RCC 7860 (cell line): ENCODE data around the gene PRRT1B.

Source experiments
- DNase-seq: peaks from one replicate; pipeline ENCODE4 v3.0.0-alpha.2; 2015; ENCODE audit warnings: low spot score
- FAIRE-seq: peaks from 2 replicates; lab custom pipeline; 2012; peaks lifted over from hg19 to GRCh38; lab: Jason Lieb, UNC

PRRT1B gene

GRCh38 chr9:131578021-131578420 lies 32.7 kb downstream of the PRRT1B start:
- no peak for DNase-seq
- no peak for FAIRE-seq

GRCh38 chr9:131578731-131579504 lies 33.6 kb downstream of the PRRT1B start:
- no peak for FAIRE-seq
- no peak for DNase-seq

- DNase-seq (no peak), FAIRE-seq (no peak)
Observed at GRCh38 chr9:131579789-131580211, 34.5 kb downstream of the PRRT1B start.

- FAIRE-seq (no peak), DNase-seq (no peak)
Observed at GRCh38 chr9:131580358-131580757, 35.0 kb downstream of the PRRT1B start.

GRCh38 chr9:131582056-131582455 lies 36.7 kb downstream of the PRRT1B start:
- DNase-seq, result no peak
- FAIRE-seq, result no peak

GRCh38 chr9:131582466-131583336 lies 37.4 kb downstream of the PRRT1B start:
- DNase-seq (no peak), FAIRE-seq (no peak)

GRCh38 chr9:131583337-131583645 lies 38.0 kb downstream of the PRRT1B start:
- DNase-seq (no peak), FAIRE-seq (no peak)

GRCh38 chr9:131583836-131584555 lies 38.7 kb downstream of the PRRT1B start:
- FAIRE-seq, result no peak
- no peak for DNase-seq

- FAIRE-seq (no peak), DNase-seq (no peak)
Observed at GRCh38 chr9:131584858-131585257, 39.5 kb downstream of the PRRT1B start.

- FAIRE-seq (no peak), DNase-seq (peak; percentile 12)
Observed at GRCh38 chr9:131585375-131585774, 40.1 kb downstream of the PRRT1B start.

- FAIRE-seq (no peak), DNase-seq (no peak)
Observed at GRCh38 chr9:131587331-131587730, 42.0 kb downstream of the PRRT1B start.

GRCh38 chr9:131587906-131588305 lies 42.6 kb downstream of the PRRT1B start:
- no peak for FAIRE-seq
- DNase-seq, result no peak

- FAIRE-seq (no peak), DNase-seq (no peak)
Observed at GRCh38 chr9:131588396-131588795, 43.1 kb downstream of the PRRT1B start.

- DNase-seq, result no peak
- FAIRE-seq, result no peak
Observed at GRCh38 chr9:131589124-131589711, 43.9 kb downstream of the PRRT1B start.

- no peak for DNase-seq
- no peak for FAIRE-seq
Observed at GRCh38 chr9:131589993-131590392, 44.7 kb downstream of the PRRT1B start.

GRCh38 chr9:131590449-131590848 lies 45.1 kb downstream of the PRRT1B start:
- FAIRE-seq, result no peak

GRCh38 chr9:131590907-131591844 lies 45.9 kb downstream of the PRRT1B start:
- FAIRE-seq (no peak), DNase-seq (peak; percentile 71)

More at GRCh38 chr9:131590449-131590848, 45.1 kb downstream of the PRRT1B start:
- DNase-seq, result no peak

GRCh38 chr9:131591845-131592208 lies 46.5 kb downstream of the PRRT1B start:
- no peak for DNase-seq
- FAIRE-seq, result no peak

GRCh38 chr9:131593091-131593820 lies 47.9 kb downstream of the PRRT1B start:
- DNase-seq, result no peak
- no peak for FAIRE-seq
